ENCODE results near the gene RNF113B. TPM values are rescaled to one million over a fixed set of nuclear protein-coding genes. Genes with fewer than 3 reads are reported as not detected.

Gene RNF113B
- total RNA-seq, result under 0.01 TPM

DNA sequence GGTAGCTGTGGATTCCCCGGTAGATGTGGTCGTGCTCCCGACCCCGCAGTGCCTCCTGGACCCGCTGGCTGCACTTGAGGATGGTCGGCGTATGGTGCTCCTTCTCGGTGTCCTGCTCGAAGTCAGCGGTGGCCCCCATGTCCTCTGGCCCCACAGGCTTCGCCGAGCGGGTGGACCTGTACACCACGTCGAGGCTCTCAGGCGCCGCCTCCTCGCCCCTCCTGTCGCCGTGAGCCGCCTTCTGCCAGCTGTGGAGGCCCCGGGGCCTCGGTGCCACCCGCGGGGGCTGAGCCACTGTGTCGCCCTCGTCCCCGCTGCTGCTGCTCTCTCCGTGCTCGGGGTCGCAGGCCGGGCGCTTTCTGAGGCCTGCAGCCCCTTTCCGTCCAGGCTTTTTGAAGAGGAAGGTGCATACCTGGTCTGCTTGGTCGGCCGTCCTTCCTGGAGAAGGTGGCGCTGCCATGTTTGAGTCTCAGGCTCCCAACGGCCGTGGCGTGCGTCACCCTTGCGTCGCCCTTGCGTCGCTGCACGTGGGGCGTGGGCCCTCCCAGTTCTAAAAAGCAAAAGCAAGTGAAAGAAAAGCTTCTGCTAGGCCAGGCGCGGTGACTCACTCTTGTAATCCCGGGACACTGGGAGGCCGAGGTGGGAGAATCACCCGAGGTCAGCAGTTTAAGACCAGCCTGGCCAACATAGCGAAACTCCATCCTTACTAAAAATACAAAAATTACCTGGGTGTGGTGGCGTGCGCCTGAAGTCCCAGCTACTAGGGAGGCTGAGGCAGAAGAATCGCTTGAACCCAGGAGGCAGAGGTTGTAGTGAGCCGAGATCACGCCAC is at the start of gene RNF113B:
TSS of gene RNF113B (minus strand) at position 493 of the 832 bp plus-strand sequence. CDS start at position 460, 33 bp downstream.
- no peak for DNase-seq (ENCODE audit: low read depth in 2 of 3, low spot score in 2 of 3)

DNA sequence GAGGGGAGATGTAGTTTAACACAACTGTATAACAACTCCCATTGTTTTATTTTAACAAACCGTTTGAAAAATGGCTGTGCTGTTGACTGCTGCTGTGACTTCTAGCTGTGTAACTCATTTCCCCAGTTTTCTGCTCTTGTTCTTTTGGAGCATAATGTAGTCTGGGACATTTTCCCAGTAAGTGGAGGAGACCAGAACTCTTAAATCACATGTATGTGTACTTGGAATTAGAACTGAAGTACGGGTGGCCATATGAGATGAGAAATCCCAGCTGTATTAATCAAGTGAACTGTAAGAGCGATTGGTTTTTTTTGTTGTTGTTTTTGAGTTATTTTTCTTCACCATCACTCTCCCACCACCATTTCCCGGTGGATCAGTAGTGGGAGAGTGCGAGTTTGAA is 49.4 kb upstream of the RNF113B start:
- no peak for DNase-seq (ENCODE audit: low read depth in 2 of 3, low spot score in 2 of 3)

DNA sequence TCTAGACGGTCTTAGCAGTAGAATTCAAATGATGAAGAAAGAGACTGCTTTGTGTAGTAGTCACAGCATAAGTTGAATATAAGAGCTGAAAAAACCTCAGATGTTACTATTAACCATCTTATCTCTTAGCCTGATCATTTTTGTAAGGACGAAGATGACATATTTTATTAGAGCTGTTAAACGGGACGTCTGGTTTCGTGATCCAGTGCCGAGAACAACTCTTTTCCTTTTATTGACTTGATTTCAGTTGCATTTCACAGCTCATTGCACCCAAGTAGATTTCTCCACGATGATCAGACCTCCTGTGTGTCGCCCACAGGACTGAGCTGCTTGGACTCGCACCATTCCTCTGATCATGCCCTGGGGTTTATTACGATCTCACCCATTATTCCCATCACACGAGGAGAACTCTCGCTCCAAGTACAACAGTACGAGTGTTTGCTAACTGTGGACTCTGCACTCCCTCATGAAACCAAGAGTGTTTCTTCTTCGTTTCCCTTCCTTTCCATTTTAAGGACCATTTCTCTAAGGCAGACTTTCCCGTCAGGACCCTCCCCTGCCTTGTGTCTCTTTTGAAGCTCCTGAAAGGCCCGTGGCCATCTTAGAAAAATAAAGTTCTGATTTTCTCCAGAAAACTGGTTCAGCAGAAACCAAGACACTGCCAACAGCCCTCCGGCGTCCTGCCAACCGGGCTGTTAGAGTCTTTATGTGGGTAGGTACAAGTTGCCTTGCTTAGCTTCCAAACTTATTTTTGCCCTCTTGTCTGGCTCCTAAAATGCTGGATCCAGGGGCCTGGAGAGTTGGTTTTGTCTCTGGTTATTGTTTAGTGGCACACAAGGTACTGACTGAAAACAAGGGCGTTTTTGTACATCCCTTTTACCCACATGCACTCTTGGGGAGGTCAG is 48.2 kb upstream of the RNF113B start:
- no peak for DNase-seq (ENCODE audit: low read depth in 2 of 3, low spot score in 2 of 3)

DNA sequence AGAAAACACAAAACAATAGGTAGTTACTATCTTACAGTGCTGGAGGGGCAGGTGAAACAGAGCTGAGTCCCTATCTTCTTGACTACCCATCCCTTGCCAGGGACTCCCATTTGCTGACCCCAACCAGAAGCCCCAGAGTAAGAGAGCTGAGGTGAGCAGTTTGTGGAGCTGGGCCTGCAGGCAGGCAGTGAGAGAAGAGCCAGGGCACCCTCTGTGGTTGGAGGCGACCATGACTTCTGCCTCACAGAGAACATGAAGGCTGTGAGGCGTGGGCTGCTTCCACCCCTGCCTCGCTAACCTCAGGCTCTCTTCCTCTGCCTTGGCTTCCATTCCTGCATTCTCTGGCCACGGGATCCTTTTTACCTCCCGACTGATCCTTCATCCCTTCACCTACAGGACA is 47.5 kb upstream of the RNF113B start:
- DNase-seq (ENCODE audit: low read depth in 2 of 3, low spot score in 2 of 3), result no peak

DNA sequence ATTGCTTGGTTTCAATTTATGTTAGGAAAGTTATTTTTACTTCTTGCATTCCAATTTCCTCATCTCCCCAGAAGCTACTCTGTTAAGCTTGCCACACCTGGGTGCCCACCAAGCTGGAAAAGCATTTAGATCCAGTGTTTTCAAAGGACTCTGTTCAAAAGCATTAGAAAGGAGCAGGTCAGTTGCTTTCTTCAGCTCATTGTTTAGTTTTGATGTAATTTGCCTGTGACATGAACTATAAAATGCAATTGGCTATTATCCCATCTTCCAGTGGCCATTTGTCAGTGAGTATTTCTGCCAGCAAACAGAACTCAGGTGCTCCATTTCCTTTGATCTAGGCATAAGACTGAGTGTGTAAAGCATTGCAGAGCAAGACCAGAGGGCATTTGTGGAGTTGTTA is 46.7 kb upstream of the RNF113B start:
- DNase-seq (ENCODE audit: low read depth in 2 of 3, low spot score in 2 of 3), result no peak

DNA sequence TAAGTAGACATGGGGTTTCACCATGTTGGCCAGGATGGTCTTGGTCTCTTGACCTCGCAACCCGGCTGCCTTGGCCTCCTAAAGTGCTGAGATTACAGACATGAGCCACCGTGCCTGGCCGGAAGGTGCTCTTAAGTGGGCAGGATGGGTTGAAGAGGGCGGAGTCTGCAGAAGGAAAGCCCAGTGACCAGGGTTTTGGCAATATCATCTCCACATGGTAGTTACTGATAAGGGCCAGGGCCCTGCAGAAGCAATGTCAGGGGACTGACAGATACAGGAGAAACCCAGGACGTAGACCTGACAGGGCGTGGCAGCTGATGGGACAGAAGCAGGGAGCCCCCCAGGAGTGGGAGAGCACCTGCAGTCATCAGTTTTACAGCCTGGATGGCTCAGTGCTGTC is 45.7 kb upstream of the RNF113B start:
- peak in 1 of 3 donors; percentile 4 for DNase-seq (ENCODE audit: low read depth in 2 of 3, low spot score in 2 of 3)

DNA sequence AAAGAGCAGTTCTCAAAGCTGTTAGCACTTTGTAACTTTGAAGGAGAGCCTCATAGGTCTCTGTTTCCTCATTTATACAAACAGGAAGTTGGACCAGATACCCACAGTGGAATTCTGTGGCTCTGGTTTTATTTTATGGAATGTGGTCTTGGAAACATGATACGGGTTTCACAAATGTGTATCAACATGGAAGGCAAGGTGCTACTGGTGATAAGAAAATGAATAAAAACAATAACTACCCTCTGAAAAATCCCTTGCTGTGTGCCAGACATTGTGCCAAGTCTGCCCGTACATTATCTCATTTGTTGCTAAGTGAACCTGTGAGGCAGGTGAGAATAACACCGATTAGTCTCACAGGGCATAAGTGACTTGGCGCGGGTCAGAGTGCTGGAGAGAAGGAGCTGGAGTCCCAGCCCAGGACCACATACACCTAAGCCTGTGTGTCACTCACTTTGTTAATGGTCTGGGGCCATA is 45.0 kb upstream of the RNF113B start:
- DNase-seq (ENCODE audit: low read depth in 2 of 3, low spot score in 2 of 3), result no peak

DNA sequence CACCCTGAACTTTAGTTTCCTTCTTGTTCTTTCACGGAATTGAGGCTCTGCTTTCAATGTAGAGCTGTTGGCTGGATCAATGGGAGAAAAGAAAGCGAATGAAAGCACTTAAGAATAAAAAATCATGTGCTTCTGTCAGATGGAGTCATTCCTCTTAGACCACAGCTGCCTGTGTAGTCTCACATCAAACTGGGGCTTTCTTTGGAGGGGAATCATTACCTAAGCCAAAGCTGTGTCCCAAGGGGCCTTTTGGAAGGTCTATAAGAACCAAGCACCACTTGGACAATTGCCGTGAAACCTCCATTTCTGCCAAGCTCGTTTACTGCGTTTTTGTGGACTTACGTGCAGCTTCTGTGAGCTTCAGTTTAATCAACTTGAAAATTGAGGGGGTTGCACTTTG is 44.2 kb upstream of the RNF113B start:
- DNase-seq (ENCODE audit: low read depth in 2 of 3, low spot score in 2 of 3), result no peak

DNA sequence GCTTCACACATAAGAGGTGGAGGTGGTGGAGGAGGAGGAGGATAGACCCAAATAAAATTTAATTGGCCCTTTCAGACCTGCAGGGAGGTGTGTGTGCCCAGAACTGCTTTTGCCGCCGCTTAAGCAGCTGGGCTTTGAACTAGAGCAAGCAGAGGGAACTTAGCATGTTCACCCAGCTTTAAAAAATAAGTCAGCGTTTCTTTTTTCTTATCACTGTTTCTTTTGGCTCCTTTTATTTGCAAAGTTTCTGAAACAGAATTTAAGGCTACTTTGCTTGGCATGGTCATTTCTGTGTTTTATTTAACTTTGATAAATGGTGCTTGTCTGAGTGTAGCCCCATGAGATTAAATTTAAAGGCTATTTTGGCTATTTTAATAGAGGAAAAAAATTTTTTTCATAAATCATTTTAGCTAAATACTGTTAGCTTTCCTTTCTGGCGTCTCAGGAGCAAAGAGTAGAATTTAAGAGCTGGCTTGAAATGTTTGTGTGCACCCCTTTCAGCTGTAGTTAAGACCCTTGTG is 43.3 kb upstream of the RNF113B start:
- DNase-seq (ENCODE audit: low read depth in 2 of 3, low spot score in 2 of 3), result no peak

DNA sequence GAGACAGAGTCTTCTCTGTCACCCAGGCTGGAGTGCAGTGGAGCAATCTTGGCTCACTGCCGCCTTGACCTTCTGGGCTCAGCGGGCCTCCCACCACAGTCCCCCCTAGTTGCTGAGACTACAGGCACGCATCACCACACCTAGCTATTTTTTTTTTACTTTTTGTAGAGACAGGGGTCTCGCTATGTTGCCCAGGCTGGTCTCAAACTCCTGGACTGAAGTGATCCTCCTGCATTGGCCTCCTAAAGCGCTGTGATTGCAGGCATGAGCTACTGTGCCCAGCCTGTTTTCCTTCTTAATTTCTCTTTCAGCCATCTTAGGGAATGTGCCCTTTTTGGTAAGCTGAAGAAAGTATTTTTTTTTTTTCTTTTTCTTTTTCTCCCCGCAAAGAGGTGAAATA is 42.6 kb upstream of the RNF113B start:
- DNase-seq (ENCODE audit: low read depth in 2 of 3, low spot score in 2 of 3), result no peak

DNA sequence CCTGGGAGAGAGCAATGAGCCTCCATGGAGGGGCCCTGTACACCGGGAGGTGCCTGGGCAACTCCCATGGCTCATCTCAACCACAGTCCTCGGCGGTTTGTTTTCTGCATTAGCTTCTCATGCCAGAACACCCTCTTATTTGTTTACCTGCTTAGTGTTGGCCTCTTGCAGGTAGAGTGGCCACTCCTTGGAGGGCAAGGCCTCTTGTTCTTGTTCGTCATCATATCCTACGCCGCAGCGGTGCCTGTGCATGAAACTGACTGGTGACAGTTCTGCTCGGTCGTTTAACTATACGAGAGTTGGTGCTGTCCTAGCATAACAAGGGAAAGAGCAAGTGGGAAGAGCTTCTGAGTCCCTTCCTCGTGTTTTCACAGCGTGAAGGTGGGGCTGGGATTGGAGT is 40.5 kb upstream of the RNF113B start:
- DNase-seq (ENCODE audit: low read depth in 2 of 3, low spot score in 2 of 3), result no peak

DNA sequence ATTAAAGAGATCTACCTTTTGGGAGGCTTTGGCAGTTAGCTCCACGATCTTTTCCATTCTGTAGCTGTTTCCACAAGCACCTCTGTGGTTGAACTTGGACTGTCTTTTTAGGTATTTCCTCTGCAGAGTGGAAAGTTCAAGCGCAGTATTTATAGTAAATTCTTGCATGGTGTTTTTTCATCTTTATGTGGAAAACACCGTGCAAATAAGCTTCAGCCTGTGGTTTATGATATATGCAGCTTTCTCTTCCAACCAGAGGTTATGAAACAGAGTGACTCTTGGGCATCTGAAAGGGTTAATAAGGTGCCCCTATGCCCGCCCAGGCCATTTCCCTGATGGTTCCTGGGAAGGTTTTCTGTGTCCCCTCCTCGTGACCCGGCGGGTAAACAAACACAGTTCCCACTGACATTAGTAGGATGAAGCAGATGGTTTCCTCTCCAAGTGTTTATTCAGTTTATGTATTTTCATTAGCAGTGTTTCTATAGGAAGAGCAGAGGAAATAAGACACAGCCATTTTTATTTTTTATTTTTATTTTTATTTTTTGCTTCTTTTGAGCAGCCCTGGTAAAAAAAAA is 39.7 kb upstream of the RNF113B start:
- DNase-seq (ENCODE audit: low read depth in 2 of 3, low spot score in 2 of 3), result no peak

DNA sequence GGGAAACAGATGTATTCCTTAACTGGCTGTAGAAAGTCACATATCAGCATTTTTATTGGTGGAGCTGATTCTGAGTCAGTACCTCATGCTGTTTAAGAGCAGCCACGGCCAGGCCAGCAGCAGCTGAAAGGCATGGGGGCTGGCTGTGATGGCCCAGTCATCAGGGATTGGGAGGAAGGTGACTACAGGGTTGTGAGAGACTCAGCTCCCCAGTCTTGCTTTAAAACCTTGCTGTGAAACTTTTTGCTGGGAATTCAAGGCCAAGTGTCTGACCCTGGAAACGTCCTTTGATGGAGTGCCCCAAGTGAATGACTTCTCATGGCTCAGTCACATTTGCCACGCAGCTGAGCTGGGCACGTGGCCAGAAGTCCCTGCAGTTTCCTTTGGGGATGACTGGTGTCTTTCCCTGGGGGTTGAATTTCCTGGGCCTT is 39.1 kb upstream of the RNF113B start:
- DNase-seq (ENCODE audit: low read depth in 2 of 3, low spot score in 2 of 3), result no peak

DNA sequence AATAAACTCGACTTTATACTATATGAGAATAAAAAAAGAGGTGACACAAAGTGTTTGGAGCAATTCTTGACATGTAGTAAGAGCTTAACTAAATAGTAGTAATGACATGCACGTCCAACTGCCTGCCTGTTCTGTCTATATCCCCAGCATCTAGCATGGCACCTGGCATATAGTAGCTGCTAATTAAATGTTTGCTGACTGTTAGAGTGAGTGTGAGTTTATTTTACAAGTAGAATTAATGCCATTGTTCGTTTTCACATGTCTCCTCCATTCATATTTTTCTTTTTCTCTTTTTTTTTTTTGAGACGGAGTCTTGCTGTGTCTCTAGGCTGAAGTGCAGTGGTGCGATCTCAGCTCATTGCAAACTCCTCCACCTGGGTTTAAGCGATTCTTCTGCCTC is 38.4 kb upstream of the RNF113B start:
- DNase-seq (ENCODE audit: low read depth in 2 of 3, low spot score in 2 of 3), result no peak

DNA sequence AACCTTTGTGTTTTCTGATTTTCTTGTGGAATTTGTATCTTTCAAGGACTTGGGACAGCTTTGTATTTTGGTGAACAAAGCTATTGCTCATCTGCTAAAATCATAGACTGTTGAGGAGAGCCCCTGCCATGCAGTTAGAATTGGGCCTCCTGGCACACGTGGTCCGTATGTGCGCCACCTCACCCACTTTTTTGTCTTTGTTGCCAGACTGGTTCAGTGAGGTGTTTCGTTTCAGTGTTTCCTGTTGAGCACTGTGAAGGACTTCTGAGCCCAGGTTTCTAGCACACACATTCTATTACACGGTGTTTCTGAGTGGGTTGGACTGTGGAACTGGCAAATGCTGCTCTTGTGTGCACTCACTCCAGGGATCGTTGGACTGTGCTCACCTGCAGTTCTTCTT is 37.6 kb upstream of the RNF113B start:
- DNase-seq (ENCODE audit: low read depth in 2 of 3, low spot score in 2 of 3), result no peak

DNA sequence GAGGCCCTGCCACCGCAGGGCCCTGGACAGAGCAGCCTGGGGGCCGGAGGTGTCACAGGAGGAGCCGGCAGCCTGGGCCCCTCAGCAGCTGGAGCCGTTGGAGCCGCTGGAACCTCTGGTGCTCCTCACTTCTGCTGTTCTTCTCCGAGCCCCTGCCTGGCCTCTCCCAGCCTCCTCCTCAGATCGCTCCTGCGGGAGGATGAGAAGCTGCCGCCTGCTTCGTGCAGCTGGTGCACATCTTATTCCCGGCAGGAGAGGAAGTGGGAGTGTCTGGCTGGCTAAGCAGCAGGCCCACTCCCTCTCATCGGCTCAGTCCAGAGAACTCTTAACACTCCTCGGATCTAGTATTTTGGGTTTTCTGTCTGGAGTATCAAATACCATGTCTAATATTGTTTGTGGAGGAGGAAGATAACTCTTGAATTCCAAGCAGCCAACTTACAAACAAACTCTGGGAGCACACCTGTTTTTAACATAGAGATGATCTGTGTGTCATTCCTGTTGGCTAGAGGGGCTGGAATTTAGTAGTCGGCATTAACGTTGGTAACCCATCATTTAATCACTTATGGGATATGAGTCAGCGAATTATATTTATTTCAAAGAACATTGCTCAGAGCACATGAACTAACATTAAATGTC is 37.1 kb upstream of the RNF113B start:
- DNase-seq (ENCODE audit: low read depth in 2 of 3, low spot score in 2 of 3), result no peak

DNA sequence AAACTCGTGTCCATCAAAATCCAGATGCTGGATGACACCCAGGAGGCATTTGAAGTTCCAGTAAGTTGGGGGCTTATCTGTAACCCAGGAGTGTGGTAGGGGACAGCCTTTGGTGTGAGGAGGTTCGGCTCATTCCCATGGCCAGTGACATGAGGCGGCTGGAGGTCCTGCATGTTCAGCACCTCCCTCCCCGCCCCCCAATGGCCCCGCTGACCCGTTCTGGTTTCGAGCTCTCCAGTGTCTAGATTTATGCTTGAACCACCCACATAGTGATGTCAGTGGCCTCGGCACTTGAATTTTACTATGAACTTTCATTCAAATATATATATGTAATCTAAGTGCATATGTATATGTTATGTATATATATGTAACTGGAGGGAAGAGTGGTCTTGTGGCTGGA is 36.3 kb upstream of the RNF113B start:
- DNase-seq (ENCODE audit: low read depth in 2 of 3, low spot score in 2 of 3), result no peak

DNA sequence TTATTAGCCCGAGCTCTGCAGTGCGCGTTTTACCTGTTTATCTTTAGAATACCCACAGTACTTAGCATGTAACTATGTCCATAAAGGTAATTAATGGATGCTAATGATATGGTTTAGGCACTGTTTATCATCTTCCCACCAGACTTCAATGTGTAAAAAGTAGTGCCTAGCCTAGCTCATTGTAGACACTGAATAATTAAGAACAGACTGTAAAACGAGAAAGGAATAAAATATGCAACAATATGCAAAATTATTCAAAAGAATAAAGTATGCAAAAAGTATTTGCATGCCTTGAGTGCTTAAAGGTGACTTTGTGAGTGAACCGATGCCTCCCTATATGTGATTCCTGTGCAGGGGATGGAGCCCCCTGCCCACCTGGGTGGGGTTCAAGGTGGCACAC is 35.7 kb upstream of the RNF113B start:
- DNase-seq (ENCODE audit: low read depth in 2 of 3, low spot score in 2 of 3), result no peak

DNA sequence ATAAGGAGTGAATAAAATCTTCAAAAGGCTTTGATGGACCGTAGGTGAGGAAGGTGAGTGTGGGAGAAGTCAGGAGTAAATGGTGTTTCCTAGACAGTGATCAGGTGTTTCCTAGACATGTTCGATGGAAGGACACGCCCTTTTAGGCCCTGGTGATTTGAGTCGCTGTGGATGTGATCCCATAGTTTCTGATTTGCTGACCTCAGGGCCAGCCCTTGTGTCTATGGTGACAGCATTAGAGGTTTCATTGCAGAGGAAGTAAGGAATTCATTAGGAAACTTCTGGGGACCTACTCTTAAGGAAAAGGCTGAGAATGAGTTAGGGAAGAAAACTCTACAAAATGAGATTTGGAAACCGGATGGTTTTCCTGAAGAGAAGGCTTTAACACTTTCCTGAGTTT is 31.5 kb upstream of the RNF113B start:
- DNase-seq (ENCODE audit: low read depth in 2 of 3, low spot score in 2 of 3), result no peak

DNA sequence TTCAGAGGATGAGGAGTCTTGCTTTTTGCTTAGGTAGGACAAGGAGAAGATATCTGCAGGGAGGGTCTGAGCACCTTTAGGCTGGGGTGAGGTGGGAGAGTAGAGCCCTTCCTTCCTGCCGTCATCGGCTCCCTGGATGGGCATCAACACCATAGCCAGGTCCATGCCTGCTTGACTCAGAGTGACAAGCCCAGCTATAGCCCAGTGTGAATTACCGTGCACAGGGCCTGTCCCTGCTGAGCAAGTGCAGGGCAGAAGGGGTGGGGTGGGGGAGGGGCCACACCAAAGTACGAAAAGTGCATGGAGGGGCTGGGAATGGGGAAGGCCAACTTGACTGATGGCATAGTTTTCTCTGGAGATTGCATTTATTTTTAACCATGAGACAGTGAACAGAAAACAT is 30.3 kb upstream of the RNF113B start:
- DNase-seq (ENCODE audit: low read depth in 2 of 3, low spot score in 2 of 3), result no peak

DNA sequence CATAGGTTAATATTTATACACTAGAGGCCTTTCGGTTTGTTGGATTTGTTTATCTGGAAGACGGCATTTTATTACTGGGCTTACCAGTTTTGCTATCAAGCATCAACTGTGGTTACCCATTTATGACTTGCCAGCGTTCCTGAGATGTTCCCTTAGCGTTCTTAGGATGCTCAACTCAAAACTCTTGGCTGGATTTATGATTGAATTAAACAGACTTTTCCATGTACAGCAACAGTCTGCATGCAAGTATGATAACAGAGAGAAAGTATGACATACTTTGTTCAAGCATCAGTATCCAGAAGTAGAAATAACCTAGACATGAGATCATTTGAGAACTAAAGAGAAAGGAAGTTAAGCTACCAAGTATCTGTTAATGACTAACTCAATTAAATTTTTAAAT is 29.9 kb upstream of the RNF113B start:
- no peak for DNase-seq (ENCODE audit: low read depth in 2 of 3, low spot score in 2 of 3)

Data from hematopoietic multipotent progenitor cell (in vitro differentiated cells).